ENCODE measurements around the gene ISCA2.

Gene ISCA2

GRCh38 chr14:74543771-74544438 lies 50.3 kb downstream of the ISCA2 start:
- Histone ChIP-seq H3K9me3 (ENCODE audit: control insufficient read depth, low read length) (no peaks in the 10 kb centered on the region), H3K36me3 (ENCODE audit: control insufficient read depth, insufficient read depth, low read length) (peaks cover 51% of the 10 kb centered on the region)
- WGBS, 2 experiments (ENCODE audit: insufficient coverage in 2 of 2), result 76 to 86% methylated on average over 3 to 5 of the region's 5 CpGs

GRCh38 chr14:74545386-74545785 lies 51.8 kb downstream of the ISCA2 start:
- WGBS, 2 experiments (ENCODE audit: insufficient coverage in 2 of 2), result 95 to 96% methylated on average over 4 of the region's 4 CpGs
- Histone ChIP-seq H3K27ac (ENCODE audit: low read depth, low read length, severe bottlenecking) (no peak overlapping the region), H3K4me1 (ENCODE audit: control insufficient read depth, insufficient read depth, low read length, poor library complexity, severe bottlenecking) (no peaks in the 10 kb centered on the region), H3K4me3 (ENCODE audit: extremely low read depth, insufficient read depth, low read length, poor library complexity, severe bottlenecking) (no peak overlapping the region), H3K9me3 (ENCODE audit: control insufficient read depth, low read length) (no peaks in the 10 kb centered on the region), H3K36me3 (ENCODE audit: control insufficient read depth, insufficient read depth, low read length) (peaks cover 51% of the 10 kb centered on the region)

More at GRCh38 chr14:74543771-74544438, 50.3 kb downstream of the ISCA2 start:
- H3K4me1 ChIP-seq (ENCODE audit: control insufficient read depth, insufficient read depth, low read length, poor library complexity, severe bottlenecking), result no peaks in the 10 kb centered on the region
- H3K4me3 ChIP-seq (ENCODE audit: extremely low read depth, insufficient read depth, low read length, poor library complexity, severe bottlenecking), result no peak overlapping the region
- no peak overlapping the region for H3K27ac ChIP-seq (ENCODE audit: low read depth, low read length, severe bottlenecking)

DNA sequence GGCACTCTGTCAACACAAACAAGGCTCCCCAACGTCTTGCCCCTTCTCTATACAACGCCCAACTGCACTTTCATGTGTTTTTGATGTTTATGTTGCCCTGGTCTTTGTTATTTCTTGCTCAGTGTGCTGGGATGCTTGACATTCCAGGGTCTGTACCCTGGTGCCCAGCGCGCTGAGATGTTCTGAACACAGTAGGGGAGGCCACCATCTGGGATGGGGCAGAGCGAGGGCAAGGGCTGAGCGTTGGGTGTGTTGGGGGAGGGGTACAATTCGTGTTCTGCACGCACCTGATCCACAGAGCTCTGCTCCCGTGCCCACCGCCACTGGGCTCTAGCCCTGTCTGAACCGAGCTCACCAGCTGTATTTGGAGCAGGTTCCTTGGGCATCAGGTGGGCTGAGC lies 52.9 kb downstream of the ISCA2 start:
- Histone ChIP-seq H3K36me3 (ENCODE audit: control insufficient read depth, insufficient read depth, low read length) (peaks cover 56% of the 10 kb centered on the region), H3K4me1 (ENCODE audit: control insufficient read depth, insufficient read depth, low read length, poor library complexity, severe bottlenecking) (peaks cover 2% of the 10 kb centered on the region), H3K9me3 (ENCODE audit: control insufficient read depth, low read length) (no peaks in the 10 kb centered on the region), H3K27ac (ENCODE audit: low read depth, low read length, severe bottlenecking) (no peak overlapping the region), H3K4me3 (ENCODE audit: extremely low read depth, insufficient read depth, low read length, poor library complexity, severe bottlenecking) (no peak overlapping the region)
- 60 to 86% methylated on average over 8 to 9 of the region's 11 CpGs for WGBS, 2 experiments (ENCODE audit: insufficient coverage in 2 of 2)
